ENCODE measurements around the gene CERS4.

DNA sequence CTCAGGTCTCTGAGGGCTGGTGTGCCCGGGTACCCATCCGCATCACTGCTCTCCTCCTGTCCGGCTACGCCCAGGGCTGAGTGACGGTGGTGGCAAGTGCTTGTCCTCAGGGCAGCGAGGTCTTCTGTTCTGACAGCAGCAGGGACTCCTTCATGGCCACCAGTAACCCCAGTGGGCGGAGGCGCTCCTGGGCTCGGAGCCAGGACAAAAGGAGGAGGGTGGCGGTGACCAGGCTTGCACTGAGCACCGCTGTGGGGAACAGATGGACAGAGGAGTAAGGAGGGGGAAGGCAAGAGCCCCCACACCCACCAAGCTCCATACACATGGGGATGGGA is 93.2 kb downstream of the CERS4 start:
- TF ChIP-seq, protein P1, sequence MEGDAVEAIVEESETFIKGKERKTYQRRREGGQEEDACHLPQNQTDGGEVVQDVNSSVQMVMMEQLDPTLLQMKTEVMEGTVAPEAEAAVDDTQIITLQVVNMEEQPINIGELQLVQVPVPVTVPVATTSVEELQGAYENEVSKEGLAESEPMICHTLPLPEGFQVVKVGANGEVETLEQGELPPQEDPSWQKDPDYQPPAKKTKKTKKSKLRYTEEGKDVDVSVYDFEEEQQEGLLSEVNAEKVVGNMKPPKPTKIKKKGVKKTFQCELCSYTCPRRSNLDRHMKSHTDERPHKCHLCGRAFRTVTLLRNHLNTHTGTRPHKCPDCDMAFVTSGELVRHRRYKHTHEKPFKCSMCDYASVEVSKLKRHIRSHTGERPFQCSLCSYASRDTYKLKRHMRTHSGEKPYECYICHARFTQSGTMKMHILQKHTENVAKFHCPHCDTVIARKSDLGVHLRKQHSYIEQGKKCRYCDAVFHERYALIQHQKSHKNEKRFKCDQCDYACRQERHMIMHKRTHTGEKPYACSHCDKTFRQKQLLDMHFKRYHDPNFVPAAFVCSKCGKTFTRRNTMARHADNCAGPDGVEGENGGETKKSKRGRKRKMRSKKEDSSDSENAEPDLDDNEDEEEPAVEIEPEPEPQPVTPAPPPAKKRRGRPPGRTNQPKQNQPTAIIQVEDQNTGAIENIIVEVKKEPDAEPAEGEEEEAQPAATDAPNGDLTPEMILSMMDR (IDR thresholded peaks at IDR 0.05), result no peak
- TF ChIP-seq POLR2A (IDR thresholded peaks at IDR 0.05) (no peak), EP300 (IDR thresholded peaks at IDR 0.05) (no peak), POLR2AphosphoS5 (IDR thresholded peaks at IDR 0.05) (no peak)

All from upper lobe of left lung (tissue), 4 donors.